ENCODE results near the gene SPATA6. TPM values are rescaled to one million over a fixed set of nuclear protein-coding genes. Genes with fewer than 3 reads are reported as not detected.

The SPATA6 gene
- total RNA-seq, 1 experiment from 2014 or later: 18.2 TPM

DNA sequence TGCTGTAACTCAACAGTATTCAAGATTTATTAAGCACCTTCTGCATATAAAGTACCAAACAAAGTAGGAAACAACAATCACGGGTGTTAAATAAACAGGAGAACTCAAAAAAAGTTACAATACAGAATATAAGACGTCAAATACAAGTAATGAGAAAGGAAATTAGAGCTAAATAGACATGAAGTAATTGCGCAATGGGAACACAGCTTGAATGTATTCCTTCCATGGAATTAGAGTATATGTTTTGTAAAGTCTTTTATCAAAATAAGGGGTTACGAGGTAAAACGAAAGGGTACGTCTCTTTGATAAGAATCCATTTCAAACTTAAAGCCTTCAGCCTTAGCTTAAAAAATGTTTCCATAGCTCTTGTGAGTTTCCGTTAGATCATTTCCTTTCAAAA lies 109.1 kb downstream of the SPATA6 start:
- Histone ChIP-seq H3K27ac (ENCODE audit: low read length) (no peak overlapping the region), H3K27me3 (ENCODE audit: control insufficient read depth, insufficient read depth, low read length) (no peaks in the 10 kb centered on the region), H3K9me3 (ENCODE audit: control insufficient read depth, insufficient read depth, low read depth, low read length) (no peaks in the 10 kb centered on the region), H3K4me1 (ENCODE audit: control insufficient read depth, insufficient read depth, low read length) (no peaks in the 10 kb centered on the region), H3K36me3 (ENCODE audit: control insufficient read depth, insufficient read depth, low read length) (no peaks in the 10 kb centered on the region), H3K4me3 (ENCODE audit: low read depth in 2 of 2, low read length in 2 of 2) (no peak overlapping the region)
- no peak for DNase-seq (ENCODE audit: low read depth, low spot score)
- ChIA-PET POLR2A (no interaction called here), CTCF (interaction anchor here (0.6 kb wide), 1 partner anchor 13 kb away, joined by 3 read pairs; no protein-coding TSS in a partner anchor)
- in situ Hi-C loops (cut with HindIII; ENCODE audit: low pct_unique_long_range_greater_than_20kb, low sequenced_read_pairs) (no loop called here), intact Hi-C loops (cut with micrococcal nuclease; ENCODE audit: unreplicated experiment) (no loop called here)
- ATAC-seq: no peak
- no peak for TF ChIP-seq TCF7L2 (IDR thresholded peaks at IDR 0.05; ENCODE audit: low read depth, low read length)
- BruUV-seq (replicated peaks): no TSS peak

DNA sequence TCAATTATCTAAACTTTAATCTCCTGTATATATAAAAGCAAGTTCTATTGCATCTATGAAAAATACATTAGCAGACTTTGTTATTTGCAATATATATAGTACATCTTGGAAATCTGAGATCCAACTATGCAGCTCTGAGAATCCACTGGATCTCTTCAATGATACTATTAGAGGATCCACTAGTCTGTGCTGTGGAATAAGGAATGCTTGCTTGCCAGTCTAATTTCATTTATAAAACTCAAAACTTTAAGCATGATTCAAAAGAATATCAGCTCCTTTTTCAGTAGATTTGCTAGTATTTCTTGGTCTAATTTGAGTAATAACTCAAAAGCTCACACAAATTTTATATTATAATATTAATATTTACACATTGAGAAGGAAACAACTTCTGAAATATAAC lies 115.1 kb downstream of the SPATA6 start:
- TF ChIP-seq, protein P1, sequence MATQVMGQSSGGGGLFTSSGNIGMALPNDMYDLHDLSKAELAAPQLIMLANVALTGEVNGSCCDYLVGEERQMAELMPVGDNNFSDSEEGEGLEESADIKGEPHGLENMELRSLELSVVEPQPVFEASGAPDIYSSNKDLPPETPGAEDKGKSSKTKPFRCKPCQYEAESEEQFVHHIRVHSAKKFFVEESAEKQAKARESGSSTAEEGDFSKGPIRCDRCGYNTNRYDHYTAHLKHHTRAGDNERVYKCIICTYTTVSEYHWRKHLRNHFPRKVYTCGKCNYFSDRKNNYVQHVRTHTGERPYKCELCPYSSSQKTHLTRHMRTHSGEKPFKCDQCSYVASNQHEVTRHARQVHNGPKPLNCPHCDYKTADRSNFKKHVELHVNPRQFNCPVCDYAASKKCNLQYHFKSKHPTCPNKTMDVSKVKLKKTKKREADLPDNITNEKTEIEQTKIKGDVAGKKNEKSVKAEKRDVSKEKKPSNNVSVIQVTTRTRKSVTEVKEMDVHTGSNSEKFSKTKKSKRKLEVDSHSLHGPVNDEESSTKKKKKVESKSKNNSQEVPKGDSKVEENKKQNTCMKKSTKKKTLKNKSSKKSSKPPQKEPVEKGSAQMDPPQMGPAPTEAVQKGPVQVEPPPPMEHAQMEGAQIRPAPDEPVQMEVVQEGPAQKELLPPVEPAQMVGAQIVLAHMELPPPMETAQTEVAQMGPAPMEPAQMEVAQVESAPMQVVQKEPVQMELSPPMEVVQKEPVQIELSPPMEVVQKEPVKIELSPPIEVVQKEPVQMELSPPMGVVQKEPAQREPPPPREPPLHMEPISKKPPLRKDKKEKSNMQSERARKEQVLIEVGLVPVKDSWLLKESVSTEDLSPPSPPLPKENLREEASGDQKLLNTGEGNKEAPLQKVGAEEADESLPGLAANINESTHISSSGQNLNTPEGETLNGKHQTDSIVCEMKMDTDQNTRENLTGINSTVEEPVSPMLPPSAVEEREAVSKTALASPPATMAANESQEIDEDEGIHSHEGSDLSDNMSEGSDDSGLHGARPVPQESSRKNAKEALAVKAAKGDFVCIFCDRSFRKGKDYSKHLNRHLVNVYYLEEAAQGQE (IDR thresholded peaks at IDR 0.05; ENCODE audit: insufficient read depth in 1 of 2, low read depth in 2 of 2, low read length in 1 of 2): no peak
- TF ChIP-seq POLR2AphosphoS5 (IDR thresholded peaks at IDR 0.05; ENCODE audit: low read depth, low read length) (no peak), TCF7L2 (IDR thresholded peaks at IDR 0.05; ENCODE audit: low read depth, low read length) (no peak), SIN3A (IDR thresholded peaks at IDR 0.05; ENCODE audit: borderline replicate concordance, insufficient read depth, low read depth, low read length) (no peak)
- TF ChIP-seq, protein P2, sequence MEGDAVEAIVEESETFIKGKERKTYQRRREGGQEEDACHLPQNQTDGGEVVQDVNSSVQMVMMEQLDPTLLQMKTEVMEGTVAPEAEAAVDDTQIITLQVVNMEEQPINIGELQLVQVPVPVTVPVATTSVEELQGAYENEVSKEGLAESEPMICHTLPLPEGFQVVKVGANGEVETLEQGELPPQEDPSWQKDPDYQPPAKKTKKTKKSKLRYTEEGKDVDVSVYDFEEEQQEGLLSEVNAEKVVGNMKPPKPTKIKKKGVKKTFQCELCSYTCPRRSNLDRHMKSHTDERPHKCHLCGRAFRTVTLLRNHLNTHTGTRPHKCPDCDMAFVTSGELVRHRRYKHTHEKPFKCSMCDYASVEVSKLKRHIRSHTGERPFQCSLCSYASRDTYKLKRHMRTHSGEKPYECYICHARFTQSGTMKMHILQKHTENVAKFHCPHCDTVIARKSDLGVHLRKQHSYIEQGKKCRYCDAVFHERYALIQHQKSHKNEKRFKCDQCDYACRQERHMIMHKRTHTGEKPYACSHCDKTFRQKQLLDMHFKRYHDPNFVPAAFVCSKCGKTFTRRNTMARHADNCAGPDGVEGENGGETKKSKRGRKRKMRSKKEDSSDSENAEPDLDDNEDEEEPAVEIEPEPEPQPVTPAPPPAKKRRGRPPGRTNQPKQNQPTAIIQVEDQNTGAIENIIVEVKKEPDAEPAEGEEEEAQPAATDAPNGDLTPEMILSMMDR (IDR thresholded peaks at IDR 0.05): no peak
- Histone ChIP-seq H3K4me3 (ENCODE audit: low read depth in 2 of 2, low read length in 2 of 2) (no peak overlapping the region), H3K36me3 (ENCODE audit: control insufficient read depth, insufficient read depth, low read length) (no peaks in the 10 kb centered on the region), H3K27me3 (ENCODE audit: control insufficient read depth, insufficient read depth, low read length) (no peaks in the 10 kb centered on the region), H3K4me1 (ENCODE audit: control insufficient read depth, insufficient read depth, low read length) (no peaks in the 10 kb centered on the region), H3K9me3 (ENCODE audit: control insufficient read depth, insufficient read depth, low read depth, low read length) (no peaks in the 10 kb centered on the region), H3K27ac (ENCODE audit: low read length) (no peak overlapping the region)
- no TSS peak for BruUV-seq (replicated peaks)
- ChIA-PET POLR2A (no interaction called here), CTCF (no interaction called here)
- intact Hi-C loops (cut with micrococcal nuclease; ENCODE audit: unreplicated experiment): no loop called here
- no peak for DNase-seq (ENCODE audit: low read depth, low spot score)
- ATAC-seq: no peak
- in situ Hi-C loops (cut with HindIII; ENCODE audit: low pct_unique_long_range_greater_than_20kb, low sequenced_read_pairs): no loop called here

DNA sequence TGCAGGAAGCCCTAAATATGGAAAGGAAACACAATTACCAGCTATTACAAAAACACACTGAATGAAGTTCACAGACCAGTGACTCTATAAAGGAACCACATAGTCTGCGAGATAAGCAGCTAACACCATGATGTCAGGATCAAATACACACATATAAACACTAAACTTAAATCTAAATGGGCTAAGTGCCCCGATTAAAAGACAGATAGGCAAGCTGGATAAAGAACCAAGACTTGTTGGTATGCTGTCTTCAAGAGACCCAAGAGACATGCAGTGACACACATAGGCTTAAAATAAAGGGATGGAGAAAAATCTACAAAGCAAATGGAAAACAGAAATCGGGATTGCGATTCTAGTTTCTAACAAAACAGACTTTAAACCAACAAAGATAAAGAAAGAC lies 127.6 kb downstream of the SPATA6 start:
- in situ Hi-C loops (cut with HindIII; ENCODE audit: low pct_unique_long_range_greater_than_20kb, low sequenced_read_pairs): no loop called here
- intact Hi-C loops (cut with micrococcal nuclease; ENCODE audit: unreplicated experiment): no loop called here

More for the DNA sequence above, 127.6 kb downstream of the SPATA6 start:
- ChIA-PET CTCF (no interaction called here), POLR2A (no interaction called here)
- Histone ChIP-seq H3K4me1 (ENCODE audit: control insufficient read depth, insufficient read depth, low read length) (no peaks in the 10 kb centered on the region), H3K4me3 (ENCODE audit: low read depth in 2 of 2, low read length in 2 of 2) (no peak overlapping the region), H3K9me3 (ENCODE audit: control insufficient read depth, insufficient read depth, low read depth, low read length) (no peaks in the 10 kb centered on the region), H3K27me3 (ENCODE audit: control insufficient read depth, insufficient read depth, low read length) (no peaks in the 10 kb centered on the region), H3K27ac (ENCODE audit: low read length) (no peak overlapping the region), H3K36me3 (ENCODE audit: control insufficient read depth, insufficient read depth, low read length) (no peaks in the 10 kb centered on the region)
- TF ChIP-seq TCF7L2 (IDR thresholded peaks at IDR 0.05; ENCODE audit: low read depth, low read length) (no peak), SIN3A (IDR thresholded peaks at IDR 0.05; ENCODE audit: borderline replicate concordance, insufficient read depth, low read depth, low read length) (no peak)
- no peak for DNase-seq (ENCODE audit: low read depth, low spot score)
- BruUV-seq (replicated peaks): no TSS peak
- ATAC-seq: no peak

All from Panc1 (cell line).